ENCODE results near the gene BCDIN3D.

DNA sequence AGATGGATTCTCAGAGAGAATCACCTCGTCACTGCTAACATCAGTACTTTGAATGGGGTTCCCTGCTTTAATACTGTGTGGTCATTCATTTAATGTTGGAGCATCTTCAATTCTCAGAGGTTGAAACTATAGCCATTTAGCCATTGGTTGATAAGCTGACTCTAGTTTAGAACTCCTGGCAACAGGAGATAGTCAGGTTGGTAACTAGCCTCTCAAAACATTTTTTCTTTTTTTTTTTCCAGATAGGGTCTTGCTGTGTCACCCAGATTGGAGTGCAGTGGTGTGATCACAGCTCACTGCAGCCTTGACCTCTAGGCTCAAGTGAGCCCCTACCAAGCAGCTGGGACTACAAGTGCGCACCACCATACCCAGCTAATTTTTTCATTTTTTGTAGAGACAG is 11.2 kb downstream of the BCDIN3D start:
- TF ChIP-seq, protein P1, sequence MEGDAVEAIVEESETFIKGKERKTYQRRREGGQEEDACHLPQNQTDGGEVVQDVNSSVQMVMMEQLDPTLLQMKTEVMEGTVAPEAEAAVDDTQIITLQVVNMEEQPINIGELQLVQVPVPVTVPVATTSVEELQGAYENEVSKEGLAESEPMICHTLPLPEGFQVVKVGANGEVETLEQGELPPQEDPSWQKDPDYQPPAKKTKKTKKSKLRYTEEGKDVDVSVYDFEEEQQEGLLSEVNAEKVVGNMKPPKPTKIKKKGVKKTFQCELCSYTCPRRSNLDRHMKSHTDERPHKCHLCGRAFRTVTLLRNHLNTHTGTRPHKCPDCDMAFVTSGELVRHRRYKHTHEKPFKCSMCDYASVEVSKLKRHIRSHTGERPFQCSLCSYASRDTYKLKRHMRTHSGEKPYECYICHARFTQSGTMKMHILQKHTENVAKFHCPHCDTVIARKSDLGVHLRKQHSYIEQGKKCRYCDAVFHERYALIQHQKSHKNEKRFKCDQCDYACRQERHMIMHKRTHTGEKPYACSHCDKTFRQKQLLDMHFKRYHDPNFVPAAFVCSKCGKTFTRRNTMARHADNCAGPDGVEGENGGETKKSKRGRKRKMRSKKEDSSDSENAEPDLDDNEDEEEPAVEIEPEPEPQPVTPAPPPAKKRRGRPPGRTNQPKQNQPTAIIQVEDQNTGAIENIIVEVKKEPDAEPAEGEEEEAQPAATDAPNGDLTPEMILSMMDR (IDR thresholded peaks at IDR 0.05; ENCODE audit: poor library complexity), result no peak
- TF ChIP-seq EZH2phosphoT487 (IDR thresholded peaks at IDR 0.05; ENCODE audit: low read depth, severe bottlenecking, unreplicated experiment) (no peak), EZH2 (IDR thresholded peaks at IDR 0.05; ENCODE audit: borderline replicate concordance) (no peak)

All from hepatocyte (in vitro differentiated cells).